ENCODE measurements around the gene SFXN1.
A peak's percentile ranks its signal among the peaks of the same experiment; 100 is the strongest.

SFXN1 gene

GRCh38 chr5:175544108-175544511, 65.8 kb downstream of the SFXN1 start:
- DNase-seq = no peak

GRCh38 chr5:175544586-175544985, 66.2 kb downstream of the SFXN1 start:
- DNase-seq = peak; percentile 43 to 74 (median 64)

- no peak for DNase-seq
Measured at GRCh38 chr5:175547842-175548241, 69.5 kb downstream of the SFXN1 start.

GRCh38 chr5:175548626-175549311, 70.4 kb downstream of the SFXN1 start:
- no peak for DNase-seq

- DNase-seq = peak in 2 of 3 donors; percentile 37 to 59
Measured at GRCh38 chr5:175550055-175550805, 71.9 kb downstream of the SFXN1 start.

GRCh38 chr5:175551266-175551665, 72.9 kb downstream of the SFXN1 start:
- DNase-seq = peak; percentile 57 to 86 (median 84)

- DNase-seq = peak; percentile 56 to 79 (median 79)
Measured at GRCh38 chr5:175554296-175554695, 75.9 kb downstream of the SFXN1 start.

- DNase-seq = peak in 2 of 3 donors; percentile 49 to 52
Measured at GRCh38 chr5:175555168-175555785, 76.9 kb downstream of the SFXN1 start.

GRCh38 chr5:175556794-175557193, 78.4 kb downstream of the SFXN1 start:
- no peak for DNase-seq

GRCh38 chr5:175557778-175558177, 79.4 kb downstream of the SFXN1 start:
- DNase-seq = no peak

GRCh38 chr5:175558801-175559480, 80.6 kb downstream of the SFXN1 start:
- DNase-seq = no peak

- DNase-seq = no peak
Measured at GRCh38 chr5:175560011-175560410, 81.7 kb downstream of the SFXN1 start.

- DNase-seq = no peak
Measured at GRCh38 chr5:175561085-175561484, 82.7 kb downstream of the SFXN1 start.

- no peak for DNase-seq
Measured at GRCh38 chr5:175564716-175565115, 86.4 kb downstream of the SFXN1 start.

- DNase-seq = no peak
Measured at GRCh38 chr5:175566697-175567096, 88.3 kb downstream of the SFXN1 start.

GRCh38 chr5:175567954-175568353, 89.6 kb downstream of the SFXN1 start:
- DNase-seq = peak; percentile 28 to 61 (median 50)

GRCh38 chr5:175569701-175570100, 91.3 kb downstream of the SFXN1 start:
- no peak for DNase-seq

- DNase-seq = no peak
Measured at GRCh38 chr5:175572886-175573285, 94.5 kb downstream of the SFXN1 start.

- DNase-seq = no peak
Measured at GRCh38 chr5:175573493-175574269, 95.3 kb downstream of the SFXN1 start.

GRCh38 chr5:175575301-175575700, 96.9 kb downstream of the SFXN1 start:
- no peak for DNase-seq

GRCh38 chr5:175576096-175576495, 97.7 kb downstream of the SFXN1 start:
- peak in 1 of 3 donors; percentile 25 for DNase-seq

GRCh38 chr5:175576591-175576990, 98.2 kb downstream of the SFXN1 start:
- no peak for DNase-seq
